GM21619 (cell line): ENCODE data around the gene TMEM135.
"Not testable (repeated sequence)": the region's sequence is repeated elsewhere in the genome, so short reads cannot be mapped to it uniquely, and the experiment has no call there.

Source experiments
- ATAC-seq: cut with Tn5 transposase; IDR thresholded peaks from one replicate; pipeline ENCODE4 v1.9.1; 2021; ENCODE audit not compliant: unreplicated experiment

TMEM135 gene

DNA sequence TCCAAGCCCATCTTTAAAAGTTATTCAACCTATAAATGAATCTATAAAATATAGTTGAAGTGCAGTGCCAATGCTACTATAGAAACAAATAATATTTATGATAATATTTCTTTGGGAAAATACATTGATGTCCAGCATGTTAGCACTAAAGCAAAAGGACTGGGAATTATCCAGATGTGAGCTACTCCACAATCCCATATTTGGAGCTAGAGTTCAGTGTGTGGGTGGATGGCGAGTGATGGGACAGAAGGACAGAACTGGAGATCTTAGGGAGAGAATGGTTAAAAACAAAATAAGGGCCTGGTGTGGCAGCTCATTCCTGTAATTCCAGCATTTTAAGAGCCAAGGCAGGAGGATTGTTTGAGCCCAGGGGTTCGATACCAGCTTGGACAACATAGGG is 216.8 kb downstream of the TMEM135 start:
- ATAC-seq, result no peak

- ATAC-seq, result no peak
Measured at GRCh38 chr11:87255589-87255988, 217.9 kb downstream of the TMEM135 start.

DNA sequence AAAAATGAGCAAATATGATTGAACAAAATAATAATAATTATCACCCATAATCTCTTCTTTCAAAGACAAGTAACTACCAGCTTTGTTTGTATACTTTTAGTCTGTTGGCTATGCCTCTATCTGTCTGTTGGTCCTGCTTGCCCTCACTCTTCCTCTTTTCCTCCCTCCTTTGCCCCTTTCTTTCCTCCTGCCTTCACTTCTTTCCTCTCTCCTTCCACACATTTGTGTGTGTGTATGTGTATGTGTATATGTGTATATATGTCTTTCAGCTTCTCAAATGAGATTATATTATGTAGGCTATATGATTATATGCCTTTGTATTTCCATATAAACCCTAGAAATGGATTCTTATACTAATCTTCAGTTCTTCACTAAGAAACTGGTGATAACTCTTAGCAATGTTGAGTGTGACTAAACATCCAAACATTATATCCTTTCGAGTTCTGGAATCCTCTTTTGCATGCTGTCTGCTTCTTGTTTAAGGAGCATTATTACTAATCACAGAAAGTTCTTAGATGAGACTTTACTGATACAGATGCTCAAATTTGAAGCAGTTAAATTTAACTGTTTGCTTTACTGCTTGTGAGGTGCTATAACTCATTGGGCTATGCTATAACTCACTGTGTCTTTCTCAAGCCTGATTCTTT is 219.1 kb downstream of the TMEM135 start:
- ATAC-seq, result no peak

- no peak for ATAC-seq
Measured at GRCh38 chr11:87258171-87258833, 220.6 kb downstream of the TMEM135 start.

DNA sequence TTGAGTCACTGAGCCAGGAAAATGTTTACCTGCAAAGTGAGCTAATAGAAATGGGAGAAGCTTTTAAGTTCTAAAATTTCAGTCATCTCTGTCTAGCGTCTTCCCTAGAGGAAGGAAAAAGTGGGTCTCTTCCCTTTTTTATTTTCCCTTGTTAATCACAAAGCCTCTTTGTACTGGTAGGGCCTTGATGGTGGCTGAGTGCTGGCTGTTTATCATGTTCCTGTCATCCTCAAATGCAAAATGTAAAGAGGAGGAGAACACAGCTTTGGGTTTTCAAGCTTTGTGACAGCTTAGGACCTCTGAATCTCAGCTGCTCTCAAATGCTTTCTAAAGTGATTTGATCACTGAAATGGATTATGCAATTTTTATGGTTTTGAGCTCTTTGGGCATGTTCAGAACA is 222.0 kb downstream of the TMEM135 start:
- ATAC-seq, result no peak

DNA sequence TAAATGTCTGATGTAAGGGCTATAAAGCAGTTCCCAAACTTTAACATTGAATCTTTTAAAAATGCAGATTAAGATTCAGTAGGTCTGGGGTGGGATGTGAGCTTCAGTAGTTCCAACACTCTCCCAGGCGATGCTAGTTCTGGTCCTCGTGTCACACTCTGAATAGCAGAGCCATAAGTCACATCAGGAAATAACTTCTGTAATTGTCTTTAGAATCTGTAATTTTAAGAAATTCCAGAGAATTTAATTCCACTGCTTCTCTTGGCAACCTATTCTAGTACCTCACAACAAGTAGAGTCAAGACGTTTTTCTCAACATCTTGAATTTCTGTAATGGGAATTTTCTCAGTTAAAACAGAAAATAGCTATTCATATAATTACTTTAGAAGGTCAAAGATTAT is 223.1 kb downstream of the TMEM135 start:
- no peak for ATAC-seq

GRCh38 chr11:87263264-87263838 is 225.6 kb downstream of the TMEM135 start:
- no peak for ATAC-seq

- no peak for ATAC-seq
Measured at GRCh38 chr11:87263979-87264378, 226.2 kb downstream of the TMEM135 start.

- no peak for ATAC-seq
Measured at GRCh38 chr11:87265132-87265531, 227.4 kb downstream of the TMEM135 start.

DNA sequence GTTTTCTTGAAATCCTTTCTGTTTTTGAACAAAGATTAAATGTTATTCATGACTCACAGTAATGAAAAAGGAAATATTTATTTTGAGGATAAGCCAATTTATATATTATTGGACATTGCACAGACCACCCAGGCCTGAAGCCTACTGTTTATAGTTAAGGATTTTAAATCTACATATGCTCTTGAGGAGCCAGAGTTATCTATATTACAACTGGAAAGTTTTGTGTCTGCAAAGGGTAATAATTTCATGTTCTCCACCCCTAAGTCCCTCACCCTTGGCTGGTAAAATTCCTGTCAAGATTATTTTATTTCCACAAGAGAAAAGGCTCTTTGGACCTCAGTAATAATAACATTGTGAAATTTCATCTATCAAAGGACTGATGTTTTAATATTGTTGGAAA is 228.2 kb downstream of the TMEM135 start:
- ATAC-seq, result no peak

GRCh38 chr11:87266751-87267150 is 229.0 kb downstream of the TMEM135 start:
- no peak for ATAC-seq

- ATAC-seq, result not testable (repeated sequence)
Measured at GRCh38 chr11:87271951-87272350, 234.2 kb downstream of the TMEM135 start.

- no peak for ATAC-seq
Measured at GRCh38 chr11:87275176-87275575, 237.4 kb downstream of the TMEM135 start.

GRCh38 chr11:87280143-87280542 is 242.4 kb downstream of the TMEM135 start:
- no peak for ATAC-seq

- no peak for ATAC-seq
Measured at GRCh38 chr11:87281496-87281895, 243.8 kb downstream of the TMEM135 start.

DNA sequence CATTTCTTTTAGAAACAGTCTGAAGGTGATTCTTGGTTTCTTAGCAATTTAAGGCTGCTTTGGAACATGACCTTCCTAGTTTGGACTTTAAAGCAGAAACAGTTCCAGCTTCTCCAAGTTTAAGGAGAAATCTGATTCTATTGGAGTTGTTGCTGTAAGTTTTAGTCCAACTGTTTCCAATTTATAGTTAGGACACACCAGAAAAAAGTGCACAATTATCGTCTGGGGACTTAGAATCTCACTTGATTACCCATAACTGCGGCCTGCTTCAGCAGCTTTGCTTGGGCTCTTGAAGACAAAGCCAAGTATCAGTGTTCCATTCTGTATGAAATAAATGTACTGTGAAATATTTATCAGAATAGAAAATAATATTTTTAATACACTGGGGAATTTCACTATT is 246.6 kb downstream of the TMEM135 start:
- no peak for ATAC-seq

GRCh38 chr11:87285674-87286073 is 247.9 kb downstream of the TMEM135 start:
- ATAC-seq, result not testable (repeated sequence)

GRCh38 chr11:87286338-87286737 is 248.6 kb downstream of the TMEM135 start:
- ATAC-seq, result no peak

- ATAC-seq, result no peak
Measured at GRCh38 chr11:87290304-87290922, 252.7 kb downstream of the TMEM135 start.

DNA sequence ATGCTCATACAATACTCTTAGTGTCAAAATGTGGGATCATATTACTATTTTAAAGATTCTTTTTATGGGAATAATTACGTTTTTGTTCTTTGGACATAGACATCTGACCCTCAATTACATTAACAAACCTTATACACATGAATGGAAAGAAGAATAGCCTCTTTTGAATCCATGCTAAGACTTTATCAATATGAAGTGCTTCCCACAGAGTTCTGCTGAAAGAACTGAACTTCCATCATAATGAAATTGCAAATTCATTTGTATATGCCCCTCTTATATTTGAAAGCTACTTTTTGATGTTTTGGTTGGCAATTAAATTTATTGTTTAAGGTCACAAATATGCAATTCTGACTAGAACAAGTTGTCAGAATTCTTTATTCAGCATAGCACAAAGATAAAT is 254.9 kb downstream of the TMEM135 start:
- no peak for ATAC-seq

GRCh38 chr11:87295237-87295636 is 257.5 kb downstream of the TMEM135 start:
- ATAC-seq, result no peak

GRCh38 chr11:87296627-87297026 is 258.9 kb downstream of the TMEM135 start:
- no peak for ATAC-seq
